H1 (cell line): ENCODE results near the gene CCSER2. TPM values are rescaled to one million over a fixed set of nuclear protein-coding genes. Genes with fewer than 3 reads are reported as not detected.

Experiments
- ATF2 ChIP-seq: IDR thresholded peaks from 2 replicates; pipeline ENCODE4 v1.6.1; 2012; ENCODE audit warnings: low read length, inconsistent platforms
- CHD1 ChIP-seq: IDR thresholded peaks from 2 replicates; pipeline ENCODE4 v1.6.1; 2012; ENCODE audit warnings: low read depth, low read length, improper control_type of control experiment
- CREB1 ChIP-seq: IDR thresholded peaks from 2 replicates; pipeline ENCODE4 v1.6.1; 2012; ENCODE audit warnings: inconsistent platforms
- KDM1A ChIP-seq: fragments of 200-600, 300-600 bp; sonication (generic); IDR thresholded peaks from 2 replicates; pipeline ENCODE4 v1.7.1; 2016; ENCODE audit warnings: mild to moderate bottlenecking, low read length, borderline replicate concordance
- polyA plus RNA-seq, 7 experiments: library from polyadenylated mRNA; depleted of rRNA in 3 of 7; stranded (reverse) in 5 of 7; unstranded in 2 of 7; fragments of >200 nt in 5 of 7; fragments of 200-250 nt in 2 of 7; gene quantifications; 1 replicate in 5 of 7; 2 replicates in 1 of 7; 4 replicates in 1 of 7; pipeline versions ENCODE4 v1.2.1 to v1.2.3, GENCODE V29; 2011 to 2013; ENCODE audit warnings: missing spikeins in 2 of 7, mixed read lengths in 2 of 7
- total RNA-seq: library from RNA; stranded (reverse); fragmentation: NEBNext Ultra II Directional; extraction: Animal tissue kit (Norgen Biotek cat#: 25700); gene quantifications from 2 replicates; pipeline ENCODE4 v1.2.1, GENCODE V29; 2021

CCSER2 gene
- total and polyA plus RNA-seq, 2 of the 8 experiments (the other 6 are each of a cell fraction or from before 2014, with no cell fraction given): 6.9 to 30.5 TPM

- TF ChIP-seq ATF2 (no peak), CHD1 (no peak), CREB1 (no peak), KDM1A (no peak)
Measured at GRCh38 chr10:84493951-84494848, 165.8 kb downstream of the CCSER2 start (continued).
